Activated naive CD8-positive, alpha-beta T cell treated with anti-CD3 and anti-CD28 coated beads, Interleukin-2, amount 50 U/mL, for 24 hours (primary cell): ENCODE data around the gene EML4.
"Not testable (repeated sequence)": the region's sequence is repeated elsewhere in the genome, so short reads cannot be mapped to it uniquely, and the experiment has no call there.

Source experiments
- ATAC-seq: fragments of 150-1000 bp; cut with Tn5 transposase; one replicate; pipeline ENCODE4 v1.10.0; 2021
- DNase-seq: peaks from one replicate; pipeline ENCODE4 v3.0.0; 2021
- H3K27ac Mint-ChIP-seq: one replicate; pipeline ENCODE4 v1.8.0; 2021; ENCODE audit warnings: mild to moderate bottlenecking, mixed read lengths
- H3K27me3 Mint-ChIP-seq: one replicate; pipeline ENCODE4 v1.8.0; 2021; ENCODE audit warnings: mixed read lengths
- H3K36me3 Mint-ChIP-seq: one replicate; pipeline ENCODE4 v1.8.0; 2021; ENCODE audit warnings: low read depth, mixed read lengths
- H3K4me1 Mint-ChIP-seq: one replicate; pipeline ENCODE4 v1.8.0; 2021; ENCODE audit warnings: mixed read lengths
- H3K4me3 Mint-ChIP-seq: one replicate; pipeline ENCODE4 v1.8.0; 2021; ENCODE audit warnings: mild to moderate bottlenecking, moderate library complexity, mixed read lengths
- H3K9me3 Mint-ChIP-seq: one replicate; pipeline ENCODE4 v1.8.0; 2021; ENCODE audit warnings: mixed read lengths

Gene EML4

GRCh38 chr2:42380026-42380425 lies 210.9 kb downstream of the EML4 start:
- not testable (repeated sequence) for H3K27ac Mint-ChIP-seq, H3K27me3 Mint-ChIP-seq, ATAC-seq

DNA sequence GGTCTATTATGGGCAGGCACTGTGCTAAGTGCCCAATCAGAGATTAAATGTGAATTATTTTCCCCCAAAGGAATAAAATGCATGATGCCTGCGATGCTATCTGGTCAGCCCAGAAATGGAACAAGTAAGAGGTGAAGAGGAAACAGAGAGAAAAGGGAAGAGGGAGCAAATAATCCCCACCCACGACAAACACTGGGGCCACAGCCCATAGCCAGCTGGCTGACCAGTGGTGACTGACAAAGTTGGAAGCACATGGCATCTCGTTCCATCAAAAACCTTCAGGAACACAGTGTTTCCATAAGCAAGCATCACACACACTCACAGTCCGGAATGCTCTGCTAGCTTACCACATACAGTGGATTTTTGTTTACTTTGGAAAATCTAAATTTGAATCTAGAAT lies 213.0 kb downstream of the EML4 start:
- ATAC-seq (no peak), DNase-seq (no peak)
- no peak overlapping the region for H3K27ac Mint-ChIP-seq

More at GRCh38 chr2:42380026-42380425, 210.9 kb downstream of the EML4 start:
- DNase-seq, H3K4me1 Mint-ChIP-seq, H3K36me3 Mint-ChIP-seq, H3K9me3 Mint-ChIP-seq, H3K4me3 Mint-ChIP-seq: not testable (repeated sequence)

More for the DNA sequence above, 213.0 kb downstream of the EML4 start:
- Mint-ChIP-seq H3K4me3 (no peak overlapping the region), H3K4me1 (no peaks in the 10 kb centered on the region), H3K9me3 (no peaks in the 10 kb centered on the region), H3K27me3 (no peaks in the 10 kb centered on the region), H3K36me3 (no peaks in the 10 kb centered on the region)
